Kidney tubule cell (primary cell): ENCODE results near the gene DOCK2.

Experiments
- DNase-seq: peaks from one replicate; pipeline ENCODE4 v3.0.0-alpha.2; 2018; ENCODE audit warnings: low spot score

Gene DOCK2

GRCh38 chr5:169988947-169989346 is 351.9 kb downstream of the DOCK2 start:
- DNase-seq = no peak

DNA sequence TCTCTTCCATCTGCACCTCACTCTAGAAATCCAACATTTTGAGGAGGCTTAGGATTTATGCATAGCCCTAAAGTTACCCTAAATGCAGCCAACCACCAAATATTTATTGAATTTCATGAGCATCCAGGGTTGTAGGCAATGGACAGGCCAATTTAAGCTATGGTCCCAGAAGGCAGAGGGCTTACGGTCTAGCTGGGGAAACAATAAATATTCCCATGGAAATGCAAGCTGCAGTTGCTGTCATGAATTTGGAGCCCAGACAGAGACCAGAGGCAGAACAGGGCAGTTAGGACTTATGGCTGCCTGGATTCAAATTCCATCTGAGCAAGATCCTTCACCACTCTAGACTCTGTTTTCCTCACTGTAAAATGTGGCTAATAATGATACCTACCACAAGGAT is 352.3 kb downstream of the DOCK2 start:
- no peak for DNase-seq

DNA sequence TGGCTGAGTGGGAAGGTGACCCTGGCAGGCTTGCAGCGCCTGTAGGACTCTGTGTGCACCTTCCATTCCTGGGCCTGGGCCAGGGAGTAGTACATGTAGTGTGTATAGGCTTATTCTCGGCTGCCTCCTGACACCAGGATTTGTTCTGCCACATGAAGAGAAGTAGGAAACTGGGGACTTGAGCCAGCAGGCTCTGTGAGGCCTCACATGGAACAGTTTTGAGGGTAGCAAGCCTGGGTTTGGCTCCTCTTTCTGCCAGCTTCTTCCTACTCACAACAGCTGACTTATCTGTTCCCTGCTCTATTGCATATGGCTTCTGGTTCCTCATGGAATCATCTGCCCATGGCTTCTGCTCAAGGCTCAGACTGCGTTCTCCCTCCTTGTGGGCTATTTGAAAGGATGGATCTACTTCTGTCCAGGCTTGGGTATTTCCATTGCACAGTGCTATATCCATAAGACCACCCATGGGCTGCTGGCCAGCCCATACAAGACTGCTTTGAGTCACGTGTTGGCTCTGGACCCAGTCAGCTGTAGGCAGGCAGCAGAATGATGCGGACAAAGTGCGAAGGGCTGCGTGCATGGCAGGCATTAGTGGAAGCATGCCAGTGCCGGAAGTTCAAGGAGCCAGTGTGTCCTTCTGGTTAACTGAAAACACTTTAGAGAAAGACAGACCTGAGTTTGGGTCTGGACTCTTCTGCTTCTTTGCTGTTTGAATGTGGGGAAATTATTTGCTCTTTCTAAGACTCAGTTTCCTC is 354.2 kb downstream of the DOCK2 start:
- no peak for DNase-seq

- no peak for DNase-seq
Measured at GRCh38 chr5:169992789-169993484, 355.9 kb downstream of the DOCK2 start.

GRCh38 chr5:169993485-169993790 is 356.4 kb downstream of the DOCK2 start:
- no peak for DNase-seq

DNA sequence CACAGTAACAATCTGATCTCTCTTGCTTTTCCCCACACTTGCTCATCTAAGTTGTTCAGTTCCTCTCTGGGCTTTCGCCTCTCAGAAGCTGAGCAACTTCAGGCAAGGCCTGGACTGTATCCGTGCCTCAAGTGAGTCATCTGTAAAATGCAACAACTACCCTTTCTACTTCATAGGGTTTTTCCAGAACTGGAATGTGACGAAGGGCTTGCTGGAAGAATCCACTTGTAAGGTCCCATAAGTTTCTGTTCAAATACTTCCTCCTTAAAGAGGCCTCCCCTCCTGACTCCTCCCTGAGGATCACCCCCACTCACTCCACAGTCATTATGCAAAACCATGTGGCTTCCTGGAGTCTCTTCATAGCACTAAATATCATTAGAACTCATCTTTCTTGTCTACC is 360.7 kb downstream of the DOCK2 start:
- no peak for DNase-seq

DNA sequence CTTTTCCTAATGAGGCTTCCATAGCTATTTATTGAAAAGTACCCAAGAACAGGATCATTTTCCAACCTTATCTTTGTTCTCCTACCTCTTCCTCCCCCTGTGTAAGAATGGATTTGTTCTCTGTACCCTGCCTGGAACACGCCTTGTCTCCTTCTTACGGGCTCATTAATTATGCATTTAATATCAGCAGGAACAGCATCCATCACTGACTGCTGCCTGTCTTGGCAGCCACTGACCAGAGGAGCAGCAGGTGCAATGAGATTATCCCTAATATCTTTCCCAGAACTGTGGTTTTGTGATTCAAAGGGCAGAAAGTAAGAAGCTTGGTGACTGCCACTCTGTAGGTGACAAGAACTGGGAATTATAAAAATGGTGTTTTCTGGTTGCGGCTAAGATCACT is 362.5 kb downstream of the DOCK2 start:
- no peak for DNase-seq

DNA sequence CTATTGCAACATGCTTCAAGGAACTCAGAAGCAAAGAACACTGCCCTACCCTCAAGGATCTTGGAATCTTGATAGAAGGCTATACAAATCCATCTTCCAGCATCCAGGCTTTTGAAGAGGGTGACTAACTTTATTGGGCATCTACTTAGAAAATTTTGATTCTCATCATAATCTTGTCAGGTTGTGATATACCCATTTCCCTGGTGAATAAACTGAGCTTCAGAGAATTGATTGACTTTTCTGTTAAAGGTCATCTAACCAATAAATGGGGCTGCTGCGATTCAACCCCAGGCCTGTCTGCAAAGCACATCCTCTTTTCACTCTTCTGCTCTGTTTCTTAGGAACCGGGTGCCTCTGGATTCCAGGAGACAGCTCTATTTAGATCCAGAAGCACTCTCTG is 363.1 kb downstream of the DOCK2 start:
- no peak for DNase-seq

DNA sequence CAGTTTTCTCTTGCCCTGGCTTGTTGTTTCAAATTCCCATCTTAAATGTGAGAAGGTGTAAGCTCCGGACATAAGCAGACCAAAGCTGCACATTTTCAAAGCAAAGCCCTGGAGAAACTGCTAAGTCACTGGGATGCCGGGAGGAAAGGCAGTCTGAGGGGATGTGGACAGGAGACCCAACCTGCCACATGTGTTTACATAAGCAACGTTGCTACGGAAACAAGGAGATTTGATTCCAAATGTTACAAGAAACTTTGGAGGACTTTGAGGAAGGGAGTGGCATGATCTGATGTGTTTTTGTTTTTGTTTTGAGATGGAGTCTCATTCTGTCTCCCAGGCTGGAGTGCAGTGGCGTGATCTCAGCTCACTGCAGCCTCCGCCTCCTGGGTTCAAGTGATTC is 368.9 kb downstream of the DOCK2 start:
- no peak for DNase-seq

DNA sequence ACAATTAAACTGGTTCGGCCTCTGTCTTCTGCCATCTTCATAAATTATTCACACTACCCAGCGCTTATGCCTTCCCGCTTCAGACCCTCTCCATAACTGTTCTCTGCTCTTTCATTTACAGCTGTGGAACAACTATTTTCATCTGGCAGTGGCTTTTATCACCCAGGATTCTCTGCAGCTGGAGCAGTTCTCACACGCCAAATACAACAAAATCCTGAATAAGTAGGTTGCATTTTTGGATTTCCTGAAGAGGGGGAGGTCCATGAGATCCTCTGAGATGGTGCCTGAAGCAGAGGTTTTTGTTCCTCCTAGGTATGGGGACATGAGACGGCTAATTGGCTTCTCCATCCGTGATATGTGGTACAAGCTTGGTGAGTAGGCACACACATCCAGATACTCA is 371.3 kb downstream of the DOCK2 start:
- DNase-seq = no peak

DNA sequence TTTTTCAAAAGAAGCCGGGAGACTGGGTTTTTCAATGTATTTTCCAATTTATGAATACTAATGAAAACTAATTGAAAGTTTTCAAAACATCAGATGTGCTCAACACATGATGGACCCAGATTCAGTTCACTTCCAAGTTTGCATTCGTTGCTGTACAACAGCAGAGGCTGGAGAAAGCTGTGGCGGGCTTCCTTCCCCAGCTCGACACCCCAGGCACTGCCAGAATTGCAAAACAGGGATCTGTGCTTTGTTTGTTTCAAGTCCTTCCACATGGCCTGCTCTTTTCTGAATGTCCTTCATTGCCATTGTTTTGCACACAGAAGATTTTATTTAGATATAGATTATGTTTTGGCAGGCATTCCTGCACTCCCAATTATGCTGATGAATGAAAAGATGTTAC is 373.5 kb downstream of the DOCK2 start:
- DNase-seq = no peak

DNA sequence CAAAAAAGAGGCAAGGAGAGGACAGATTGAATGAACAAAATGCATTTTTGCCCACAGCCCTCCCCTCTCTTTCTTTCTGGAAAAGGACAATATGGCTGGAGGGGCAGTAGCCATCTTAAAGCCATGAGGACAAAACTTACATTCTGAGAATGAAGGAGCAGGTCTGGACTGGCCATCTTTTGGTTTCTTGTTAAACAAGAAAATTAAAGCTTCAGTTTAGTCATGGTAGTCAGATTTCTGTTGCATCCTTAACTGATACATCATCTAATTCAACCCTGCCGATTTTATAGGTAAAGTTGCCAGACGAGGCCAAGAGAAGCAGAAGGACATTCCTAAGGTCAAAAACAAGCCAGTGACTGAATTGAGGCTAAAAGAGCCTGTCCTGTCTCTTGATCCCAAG is 374.7 kb downstream of the DOCK2 start:
- no peak for DNase-seq

DNA sequence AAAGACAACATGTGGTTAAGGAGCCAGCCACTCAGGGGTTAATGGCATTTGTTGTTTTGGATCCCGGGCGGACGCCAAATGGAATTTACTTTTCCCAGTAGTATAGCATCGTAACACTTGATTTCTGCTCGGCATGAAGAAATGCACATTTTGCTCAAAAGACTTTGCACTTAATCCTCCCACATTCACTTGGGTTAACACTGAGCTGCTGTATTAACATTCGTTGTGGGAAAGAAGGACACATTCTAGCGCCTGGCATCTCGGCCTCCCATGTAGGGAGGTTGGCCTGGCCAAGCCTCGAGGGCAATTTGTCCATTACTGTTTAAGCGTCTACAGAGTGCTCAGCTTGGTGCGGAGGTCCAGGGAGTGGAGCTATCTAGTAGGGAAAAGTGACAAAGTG is 375.5 kb downstream of the DOCK2 start:
- DNase-seq = no peak

GRCh38 chr5:170020423-170020822 is 383.3 kb downstream of the DOCK2 start:
- DNase-seq = no peak

DNA sequence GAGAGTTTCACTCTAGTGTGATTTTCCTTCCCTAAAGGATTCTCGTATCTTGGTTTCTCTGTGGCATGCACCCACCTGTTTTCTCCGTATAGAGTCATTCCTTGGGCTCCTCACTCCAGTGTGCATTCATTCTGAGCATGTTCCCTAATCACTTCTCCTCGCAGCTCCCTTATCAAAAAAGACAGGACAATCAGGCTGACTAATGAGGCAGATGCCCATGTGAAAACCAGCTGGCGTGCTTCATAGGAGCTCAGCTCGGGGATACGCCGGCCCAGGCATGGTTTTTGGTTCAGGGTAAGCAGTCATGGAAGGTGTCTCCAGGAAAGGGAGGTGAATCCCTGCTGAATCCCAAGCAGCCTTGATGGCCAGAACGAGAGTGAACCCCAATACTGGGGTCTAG is 384.4 kb downstream of the DOCK2 start:
- no peak for DNase-seq

- DNase-seq = no peak
Measured at GRCh38 chr5:170025853-170026252, 388.8 kb downstream of the DOCK2 start.

- DNase-seq = no peak
Measured at GRCh38 chr5:170028124-170028523, 391.0 kb downstream of the DOCK2 start.

GRCh38 chr5:170034231-170034630 is 397.2 kb downstream of the DOCK2 start:
- DNase-seq = peak; percentile 59

- no peak for DNase-seq
Measured at GRCh38 chr5:170038241-170038640, 401.2 kb downstream of the DOCK2 start.

DNA sequence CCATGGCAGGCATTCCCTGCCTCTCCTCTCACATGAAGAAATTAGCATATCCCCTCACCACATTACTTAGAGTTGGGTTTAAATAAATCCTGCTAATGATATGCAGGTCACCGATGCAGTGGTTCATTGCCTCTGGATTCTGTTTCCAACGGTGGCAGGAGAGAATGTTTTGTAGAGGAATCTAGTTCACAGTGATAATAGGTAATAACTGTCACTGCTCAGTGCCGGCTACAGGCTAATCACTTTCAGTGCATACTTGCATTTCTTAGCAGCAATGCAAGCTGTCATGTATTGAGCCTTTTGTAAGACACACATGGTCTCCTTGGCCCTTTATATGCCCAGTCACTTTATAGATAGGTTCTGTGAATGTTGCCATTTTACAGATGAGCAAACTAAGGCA is 402.8 kb downstream of the DOCK2 start:
- DNase-seq = no peak

DNA sequence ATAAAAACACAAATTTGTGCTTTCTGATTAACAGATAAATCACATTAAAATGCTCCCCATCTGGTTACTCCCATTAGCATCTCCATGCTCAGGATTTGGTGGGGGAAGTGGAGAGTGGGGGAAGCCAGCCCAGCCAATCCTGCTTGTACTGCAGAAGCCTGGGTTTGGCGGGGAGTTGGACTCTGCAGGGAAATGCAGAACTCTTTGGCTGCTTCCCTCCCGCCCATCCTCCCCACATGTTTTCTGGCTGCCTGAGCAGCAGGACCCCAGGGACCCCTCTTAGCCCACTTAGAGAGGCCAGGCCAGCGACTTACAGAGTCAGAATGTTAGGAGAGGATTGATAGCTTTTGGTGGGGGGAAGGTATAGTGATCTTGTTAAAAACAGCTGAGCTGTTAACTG is 409.2 kb downstream of the DOCK2 start:
- no peak for DNase-seq

DNA sequence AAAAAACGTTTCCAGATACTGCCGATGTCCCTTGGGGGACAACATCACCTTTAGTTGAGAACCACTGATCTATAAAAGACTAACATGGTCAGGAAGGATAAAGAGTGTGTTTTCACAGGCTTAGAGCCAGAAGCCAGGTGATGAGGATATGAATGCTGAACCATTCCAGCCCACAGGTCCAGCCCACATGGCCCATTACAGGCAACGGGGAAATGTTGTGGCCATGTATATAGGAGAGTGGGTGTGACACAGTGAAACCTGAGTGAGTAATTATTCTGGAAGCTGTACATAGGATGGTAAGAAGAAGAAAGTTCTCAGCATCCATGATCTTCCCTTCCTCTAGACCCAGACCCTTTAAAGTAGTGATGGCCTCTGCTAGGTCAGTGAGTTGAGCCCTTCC is 412.6 kb downstream of the DOCK2 start:
- no peak for DNase-seq

- DNase-seq = no peak
Measured at GRCh38 chr5:170053896-170054295, 416.8 kb downstream of the DOCK2 start.

- DNase-seq = no peak
Measured at GRCh38 chr5:170055606-170056005, 418.5 kb downstream of the DOCK2 start.
